NCI-H2227 (cell line): ENCODE measurements around the gene NSMCE3.
"Not testable (repeated sequence)": the region's sequence is repeated elsewhere in the genome, so short reads cannot be mapped to it uniquely, and the experiment has no call there.

Experiments used
- DNase-seq: peaks from one replicate; lab custom pipeline; 2025; ENCODE audit not compliant: unreplicated experiment; lab: John Stamatoyannopoulos, UW

NSMCE3 gene

DNA sequence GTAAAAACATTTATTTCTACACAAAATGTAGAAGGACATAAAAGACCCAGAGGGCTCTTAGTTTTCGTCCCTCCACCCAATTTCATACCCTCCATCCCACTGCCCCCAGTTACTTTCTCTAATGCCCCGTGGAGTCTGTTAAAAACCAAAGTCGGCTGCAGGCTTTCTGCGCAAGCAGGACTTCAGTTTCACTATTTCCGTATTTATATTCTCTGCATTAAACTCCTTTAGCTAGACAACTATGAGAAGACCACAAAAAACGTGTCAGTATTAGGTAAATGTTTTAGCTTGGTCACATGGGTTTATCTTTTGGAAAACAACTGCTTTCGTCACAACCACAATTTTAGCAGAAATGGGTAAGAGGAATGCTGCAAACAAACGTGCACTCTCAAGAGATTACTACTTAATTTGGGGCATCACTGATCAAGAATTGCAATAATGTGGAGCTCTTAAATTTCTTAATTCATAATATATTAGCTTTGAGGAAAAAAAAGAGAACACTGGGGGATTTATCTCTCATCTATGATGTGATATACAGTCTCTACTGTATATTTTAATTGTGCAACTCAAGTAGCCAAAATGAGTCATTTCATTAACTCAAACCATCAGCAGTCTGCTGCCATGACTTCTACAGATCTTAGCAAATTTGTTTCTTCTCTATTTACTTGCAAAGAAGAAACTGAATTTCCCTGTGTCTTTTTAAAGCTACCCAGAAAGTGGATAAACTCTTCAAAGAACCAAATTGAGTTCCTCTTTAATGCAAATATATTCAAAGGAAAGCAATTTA is 740 bp upstream of the NSMCE3 start:
- DNase-seq = no peak

DNA sequence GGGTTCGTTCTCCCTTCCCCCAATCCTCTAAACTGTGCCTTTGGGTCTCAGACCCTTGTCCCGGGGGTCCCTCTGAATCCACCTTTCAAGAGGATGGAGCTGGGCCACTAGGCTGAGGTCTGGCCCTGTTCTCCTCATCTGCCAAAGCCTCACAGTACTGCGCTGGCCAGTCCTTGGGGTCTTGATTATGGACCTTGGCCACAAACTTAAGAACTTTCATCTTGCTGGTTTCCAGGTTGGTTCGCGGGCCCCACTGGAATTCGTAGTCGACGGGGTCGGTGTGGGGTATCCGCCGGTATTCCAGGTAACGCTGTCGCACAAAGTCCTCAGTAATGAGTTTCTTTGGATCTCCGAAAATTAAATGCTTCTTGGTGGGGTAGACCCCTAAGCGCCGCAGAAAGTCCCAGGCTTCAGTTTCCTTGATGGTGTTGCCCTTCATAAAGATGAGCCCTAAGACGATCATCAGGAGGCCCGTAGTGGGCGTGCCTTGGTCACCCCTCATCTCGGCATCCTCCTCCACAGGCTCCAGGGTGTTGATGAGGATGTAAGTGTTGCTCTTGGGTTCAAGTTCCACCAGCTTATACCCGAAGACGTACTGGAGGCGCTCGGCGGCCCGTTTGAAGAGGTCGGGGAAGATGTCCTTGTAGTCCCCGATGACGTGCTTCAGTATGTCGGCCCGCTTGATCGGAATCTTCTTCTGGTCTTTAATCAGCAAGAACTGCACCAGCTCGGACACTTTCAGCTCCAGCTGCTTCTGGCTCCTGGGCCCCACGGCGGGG is 727 bp downstream of the NSMCE3 start:
- DNase-seq = peak; percentile 24

GRCh38 chr15:29266052-29266582 is 3.5 kb downstream of the NSMCE3 start:
- DNase-seq = no peak

- no peak for DNase-seq
These were observed 6.3 kb downstream of the NSMCE3 start for GRCh38 chr15:29263289-29263688.

- DNase-seq = no peak
These were observed 6.9 kb downstream of the NSMCE3 start for GRCh38 chr15:29262738-29263137.

DNA sequence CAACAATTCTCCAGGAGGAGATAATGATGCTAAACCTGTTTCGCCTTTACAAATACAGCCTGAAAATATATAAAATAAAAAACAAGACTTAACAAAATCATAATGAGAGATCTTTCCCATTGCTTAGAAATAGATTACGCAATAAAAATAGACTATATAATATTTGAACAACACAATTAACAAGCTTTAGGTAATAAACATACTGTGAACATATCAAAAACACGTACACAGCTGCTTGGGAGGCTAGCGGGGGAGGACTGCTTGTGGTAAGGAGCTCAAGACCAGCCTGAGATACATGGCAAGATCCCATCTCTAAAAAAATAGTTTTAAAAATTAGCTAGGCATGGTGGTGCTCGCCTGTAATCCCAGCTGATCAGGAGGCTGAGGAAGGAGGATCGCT is 8.7 kb downstream of the NSMCE3 start:
- no peak for DNase-seq

DNA sequence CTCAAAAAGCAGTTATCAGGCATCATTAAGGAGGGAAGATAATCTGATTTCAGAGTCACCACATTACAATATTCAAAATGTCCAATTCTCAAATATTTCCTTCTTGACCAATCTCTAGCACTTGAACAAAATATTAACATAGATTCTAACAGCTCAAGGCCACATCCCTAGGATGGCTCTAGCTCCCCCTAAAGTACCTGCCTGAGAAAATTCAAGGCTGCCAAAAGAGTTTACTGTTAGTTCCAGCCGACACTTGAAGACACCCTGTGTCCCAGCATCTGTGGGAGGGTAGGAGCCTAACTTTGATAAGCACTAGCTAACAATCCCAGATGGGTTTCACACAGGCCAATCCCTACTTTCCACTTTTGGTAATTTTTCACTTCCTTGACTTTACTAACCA is 10.4 kb downstream of the NSMCE3 start:
- no peak for DNase-seq

DNA sequence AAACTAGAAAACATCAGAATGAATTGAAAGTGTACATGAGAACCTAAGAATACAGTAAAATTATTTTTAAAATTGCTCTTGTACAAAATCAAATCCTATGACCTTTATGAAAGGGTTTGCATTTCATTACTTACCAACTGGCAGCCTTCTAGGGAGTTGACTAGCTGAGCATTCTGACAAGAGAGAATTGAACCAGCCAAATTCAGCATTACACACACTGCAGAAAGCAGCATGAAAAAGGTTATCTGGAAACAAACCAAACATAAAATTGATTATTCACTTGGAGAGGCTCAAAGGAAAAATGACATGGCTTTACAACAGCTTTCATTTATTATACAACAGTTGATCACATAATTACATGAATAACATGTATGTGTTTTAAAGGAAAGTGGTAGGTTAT is 17.4 kb downstream of the NSMCE3 start:
- DNase-seq = no peak

GRCh38 chr15:29244544-29244943 is 25.1 kb downstream of the NSMCE3 start:
- DNase-seq = no peak

DNA sequence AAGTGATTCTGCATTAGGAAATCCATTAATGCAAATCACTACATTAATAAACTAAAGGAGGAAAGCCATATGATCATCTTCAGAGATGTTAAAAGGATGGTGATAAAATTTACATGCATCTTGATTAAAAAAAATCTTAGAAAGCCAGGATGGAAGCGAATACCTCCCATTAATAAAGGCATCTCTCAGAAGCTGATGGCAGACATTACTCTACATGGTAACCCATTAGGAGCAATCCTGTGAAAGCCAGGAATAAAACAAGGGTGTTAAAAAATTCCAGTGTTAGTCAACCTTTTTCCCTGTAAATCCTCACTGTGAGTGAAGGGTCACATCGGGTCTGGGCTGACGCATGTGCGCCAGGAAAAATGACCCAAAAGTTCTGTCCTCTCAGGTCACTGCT is 25.5 kb downstream of the NSMCE3 start:
- no peak for DNase-seq

GRCh38 chr15:29242456-29243242 is 27.0 kb downstream of the NSMCE3 start:
- no peak for DNase-seq

DNA sequence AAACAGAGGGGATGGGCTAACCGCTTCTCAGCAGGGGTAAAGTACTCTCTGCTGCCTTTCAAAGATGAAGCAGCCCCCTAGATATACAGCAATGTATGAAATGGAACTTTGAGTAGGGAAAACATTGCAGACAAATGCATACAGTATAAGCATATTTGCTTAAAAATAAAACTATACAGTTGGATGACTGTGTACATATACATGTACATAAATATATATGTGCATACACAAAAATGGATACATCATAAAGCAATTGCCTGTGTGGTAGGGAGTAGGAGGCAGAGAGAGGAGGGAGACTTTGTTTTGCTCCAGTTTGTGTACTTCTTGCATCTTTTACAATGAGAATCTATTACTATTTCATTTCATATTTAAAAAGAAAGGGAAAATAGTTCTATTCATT is 28.4 kb downstream of the NSMCE3 start:
- no peak for DNase-seq

DNA sequence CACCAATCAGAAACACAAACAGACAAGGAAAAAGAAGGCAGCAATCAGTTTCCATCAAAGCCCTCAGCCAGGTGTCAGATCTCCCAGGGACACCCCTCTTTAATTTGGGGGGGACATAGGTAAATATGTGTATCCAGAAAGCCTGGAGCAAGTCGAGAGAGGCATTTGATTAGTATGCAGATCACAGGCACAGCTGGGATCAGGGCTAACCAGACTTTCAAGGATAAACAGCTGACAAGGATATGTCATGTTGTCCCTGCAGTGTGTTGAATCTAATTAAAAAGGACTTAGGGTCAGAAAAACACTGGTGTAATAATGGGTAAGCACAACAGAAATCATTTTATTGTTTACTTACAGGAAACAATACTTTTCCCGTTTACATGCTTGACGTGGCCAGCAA is 30.2 kb downstream of the NSMCE3 start:
- DNase-seq = no peak

DNA sequence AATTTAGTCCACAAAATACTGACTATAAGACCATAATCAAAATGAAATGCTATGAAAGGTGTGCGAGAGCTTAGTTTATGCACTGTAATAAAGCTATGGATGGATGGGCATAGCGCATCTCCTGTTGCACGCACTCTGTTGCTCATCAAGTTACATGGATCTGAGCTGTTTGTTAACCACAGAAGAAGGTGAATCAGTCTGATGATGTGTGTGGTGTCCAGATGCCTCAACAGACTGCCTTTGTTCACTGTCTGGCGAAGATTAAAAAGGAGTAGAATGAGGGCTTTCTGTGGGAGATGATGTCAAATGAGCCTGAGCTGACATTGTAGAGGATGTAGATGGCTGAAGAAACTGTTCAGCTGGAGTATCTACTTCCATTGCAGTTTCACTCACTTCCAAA is 36.1 kb downstream of the NSMCE3 start:
- no peak for DNase-seq

DNA sequence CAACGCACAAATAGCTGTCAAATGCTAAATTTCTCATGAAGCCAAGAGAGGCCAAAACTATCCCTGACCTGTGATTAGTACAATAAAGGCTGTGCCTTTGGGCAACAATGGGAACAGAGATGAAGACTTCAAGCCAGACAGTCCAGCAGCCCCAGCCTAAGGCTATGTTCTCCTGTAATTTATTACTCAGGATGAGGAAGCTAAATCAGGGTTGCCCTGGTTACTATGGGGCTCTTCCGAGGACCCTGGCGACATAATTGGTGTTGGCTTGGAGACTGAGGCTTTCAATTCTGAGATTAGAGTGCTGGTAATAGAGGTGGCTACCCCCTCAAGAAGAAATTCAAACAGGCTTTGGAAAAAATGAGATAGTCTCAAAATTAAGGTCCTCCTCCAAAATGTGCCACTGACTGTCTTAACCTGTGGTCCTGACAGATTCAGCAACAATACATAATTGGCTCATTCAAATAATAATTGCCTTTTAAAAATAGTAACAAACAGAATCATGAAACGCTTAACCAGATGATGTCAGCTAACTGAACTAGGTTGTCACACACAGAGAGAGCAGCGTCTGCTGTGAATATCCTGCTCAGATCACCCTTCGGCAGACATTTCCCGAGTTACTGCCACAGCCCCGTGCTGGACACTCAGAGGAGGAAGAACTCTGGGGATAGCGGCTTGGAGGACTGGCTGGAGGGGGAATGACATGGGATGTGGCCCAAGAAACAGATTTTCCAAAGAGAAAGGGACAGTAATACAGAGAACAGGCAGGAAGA is 43.0 kb downstream of the NSMCE3 start:
- DNase-seq = peak; percentile 61

DNA sequence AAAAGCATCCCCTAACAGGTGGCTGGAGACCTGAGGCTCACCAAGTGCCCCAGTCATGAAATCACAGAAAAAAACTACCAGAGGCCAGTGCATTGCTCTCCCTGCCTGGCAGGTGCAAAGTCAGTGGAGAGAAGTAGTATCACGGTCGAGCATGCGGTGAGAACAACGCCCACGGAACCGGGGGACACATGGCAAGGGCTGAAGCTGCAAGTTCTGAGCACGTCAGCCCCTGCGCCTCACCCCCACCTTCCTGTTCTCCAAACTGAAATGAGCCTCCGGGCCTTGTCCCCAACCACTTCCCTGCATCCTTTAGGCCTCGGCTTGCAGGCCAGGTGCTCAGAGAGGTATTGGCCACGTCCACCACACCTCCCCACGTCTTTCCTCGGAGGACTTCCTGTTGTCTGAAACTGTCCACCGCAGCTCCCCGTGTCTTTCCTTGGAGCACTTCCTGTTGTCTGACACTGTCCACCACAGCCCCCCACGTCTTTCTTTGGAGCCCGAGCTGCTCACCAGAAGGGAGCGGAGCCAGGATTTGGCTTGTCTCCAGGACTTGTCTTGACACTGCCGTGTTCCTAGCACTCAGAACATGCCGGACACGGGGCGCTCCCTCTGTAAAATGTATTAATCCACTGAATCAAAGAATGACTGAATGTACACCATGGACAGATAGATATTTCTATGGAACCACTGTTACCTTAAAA is 43.9 kb downstream of the NSMCE3 start:
- no peak for DNase-seq

GRCh38 chr15:29224987-29225363 is 44.6 kb downstream of the NSMCE3 start:
- not testable (repeated sequence) for DNase-seq

DNA sequence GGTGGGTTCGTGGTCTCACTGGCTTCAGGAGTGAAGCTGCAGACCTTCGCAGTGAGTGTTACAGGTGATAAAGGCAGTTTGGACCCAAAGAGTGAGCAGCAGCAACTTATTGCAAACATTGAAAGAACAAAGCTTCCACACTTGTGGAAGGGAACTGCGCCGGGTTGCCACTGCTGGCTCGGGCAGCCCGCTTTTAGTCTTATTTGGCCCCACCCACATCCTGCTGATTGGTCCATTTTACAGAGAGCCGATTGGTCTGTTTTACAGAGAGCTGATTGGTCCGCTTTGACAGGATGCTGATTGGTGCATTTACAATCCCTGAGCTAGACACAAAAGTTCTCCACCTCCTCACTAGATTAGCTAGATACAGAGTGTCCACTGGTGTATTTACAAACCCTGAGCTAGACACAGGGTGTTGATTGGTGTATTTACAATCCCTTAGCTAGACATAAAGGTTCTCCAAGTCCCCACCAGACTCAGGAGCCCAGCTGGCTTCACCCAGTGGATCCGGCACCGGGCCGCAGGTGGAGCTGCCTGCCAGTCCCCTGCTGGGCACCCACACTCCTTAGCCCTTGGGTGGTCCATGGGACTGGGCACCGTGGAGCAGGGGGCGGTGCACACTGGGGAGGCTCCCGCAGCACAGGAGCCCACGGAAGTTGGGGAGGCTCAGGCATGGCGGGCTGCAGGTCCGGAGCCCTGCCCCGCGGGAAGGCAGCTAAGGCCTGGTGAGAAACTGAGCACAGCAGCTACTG is 45.2 kb downstream of the NSMCE3 start:
- not testable (repeated sequence) for DNase-seq

GRCh38 chr15:29223640-29224039 is 46.0 kb downstream of the NSMCE3 start:
- no peak for DNase-seq
